Body of pancreas (tissue), 4 donors: ENCODE measurements around the gene CWH43.

Experiments used
- POLR2A ChIP-seq, 3 donors: fragments of 450-650 bp; IDR thresholded peaks; one replicate each; pipeline ENCODE4 v1.6.1; 2016; ENCODE audit warnings: antibody characterized with exemption in 3 of 3, mild to moderate bottlenecking in 2 of 3
- TF ChIP-seq, protein P1 (sequence below), 7 experiments: fragments of 450-650 bp in 4 of 7; fragments of 200-600 bp in 3 of 7; sonication (generic) in 3 of 7; IDR thresholded peaks; one replicate each; pipeline ENCODE4 v1.5.1; 2016 to 2019; ENCODE audit warnings: antibody characterized with exemption in 7 of 7

DNA sequence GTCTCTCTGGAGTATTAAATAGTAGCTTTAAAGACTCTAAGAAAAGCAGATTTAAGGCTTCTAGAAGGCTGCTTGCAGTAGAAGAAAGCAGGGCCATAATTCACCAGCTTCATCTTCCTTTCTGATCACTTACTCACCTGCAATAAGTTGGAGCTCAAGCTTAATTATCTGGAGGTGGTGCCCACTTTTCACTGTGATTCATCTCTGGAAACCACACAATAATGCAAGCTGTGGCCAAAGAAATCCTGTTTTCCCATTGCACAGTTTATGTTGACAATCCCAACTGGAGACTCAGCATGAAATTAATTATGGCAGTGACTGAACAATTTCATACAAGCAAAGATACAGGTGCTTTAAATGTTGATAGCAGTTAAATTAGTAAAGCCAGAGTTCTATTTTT, 14.7 kb downstream of the CWH43 start:
- no peak for TF ChIP-seq POLR2A (IDR thresholded peaks at IDR 0.05)
- TF ChIP-seq, protein P1, sequence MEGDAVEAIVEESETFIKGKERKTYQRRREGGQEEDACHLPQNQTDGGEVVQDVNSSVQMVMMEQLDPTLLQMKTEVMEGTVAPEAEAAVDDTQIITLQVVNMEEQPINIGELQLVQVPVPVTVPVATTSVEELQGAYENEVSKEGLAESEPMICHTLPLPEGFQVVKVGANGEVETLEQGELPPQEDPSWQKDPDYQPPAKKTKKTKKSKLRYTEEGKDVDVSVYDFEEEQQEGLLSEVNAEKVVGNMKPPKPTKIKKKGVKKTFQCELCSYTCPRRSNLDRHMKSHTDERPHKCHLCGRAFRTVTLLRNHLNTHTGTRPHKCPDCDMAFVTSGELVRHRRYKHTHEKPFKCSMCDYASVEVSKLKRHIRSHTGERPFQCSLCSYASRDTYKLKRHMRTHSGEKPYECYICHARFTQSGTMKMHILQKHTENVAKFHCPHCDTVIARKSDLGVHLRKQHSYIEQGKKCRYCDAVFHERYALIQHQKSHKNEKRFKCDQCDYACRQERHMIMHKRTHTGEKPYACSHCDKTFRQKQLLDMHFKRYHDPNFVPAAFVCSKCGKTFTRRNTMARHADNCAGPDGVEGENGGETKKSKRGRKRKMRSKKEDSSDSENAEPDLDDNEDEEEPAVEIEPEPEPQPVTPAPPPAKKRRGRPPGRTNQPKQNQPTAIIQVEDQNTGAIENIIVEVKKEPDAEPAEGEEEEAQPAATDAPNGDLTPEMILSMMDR (IDR thresholded peaks at IDR 0.05): no peak
